ENCODE results near the gene TXNRD1. TPM values are rescaled to one million over a fixed set of nuclear protein-coding genes. Genes with fewer than 3 reads are reported as not detected.

The TXNRD1 gene
- total and polyA plus RNA-seq, 11 donors, result 26.6 to 384 (median 90.8) TPM

GRCh38 chr12:104339663-104340062 is 124.1 kb downstream of the TXNRD1 start:
- Histone ChIP-seq H3K27ac (no peak overlapping the region), H3K4me3 (no peak overlapping the region), H3K36me3 (peaks cover 0 to 99% (median 92%) of the 10 kb centered on the region in 9 donors), H3K9me3 (no peaks in the 10 kb centered on the region), H3K27me3 (no peaks in the 10 kb centered on the region), H3K4me1 (peaks cover 0 to 24% (median 5%) of the 10 kb centered on the region in 12 donors)
- ATAC-seq (no peak), DNase-seq (no peak)
- intact Hi-C loops (cut with DNase I), result loop anchor here in 1 of 10 donors (5.0 kb wide), 1 partner anchor 32 kb away; no protein-coding TSS in a partner anchor
- TF ChIP-seq POLR2A (IDR thresholded peaks at IDR 0.05), result no peak
- TF ChIP-seq CTCF (IDR thresholded peaks at IDR 0.05), result no peak
- WGBS, 4 donors, result 84 to 92% (median 91%) methylated on average over 3 of the region's 3 CpGs

GRCh38 chr12:104340177-104340576 is 124.6 kb downstream of the TXNRD1 start:
- Histone ChIP-seq H3K9me3 (no peaks in the 10 kb centered on the region), H3K4me1 (peaks cover 0 to 29% (median 6%) of the 10 kb centered on the region in 12 donors), H3K27me3 (no peaks in the 10 kb centered on the region), H3K4me3 (no peak overlapping the region), H3K27ac (no peak overlapping the region), H3K36me3 (peaks cover 0 to 99% (median 87%) of the 10 kb centered on the region in 9 donors)
- intact Hi-C loops (cut with DNase I), result loop anchor here in 1 of 10 donors (5.0 kb wide), 1 partner anchor 33 kb away; no protein-coding TSS in a partner anchor
- ATAC-seq, result no peak
- 72 to 88% (median 76%) methylated on average over 1 of the region's 1 CpG for WGBS, 4 donors
- no peak for DNase-seq
- no peak for TF ChIP-seq POLR2A (IDR thresholded peaks at IDR 0.05)
- TF ChIP-seq CTCF (IDR thresholded peaks at IDR 0.05), result no peak

- ATAC-seq (no peak), DNase-seq (no peak)
Observed at GRCh38 chr12:104340925-104341611, 125.5 kb downstream of the TXNRD1 start.

More at GRCh38 chr12:104340925-104341611, 125.5 kb downstream of the TXNRD1 start:
- Histone ChIP-seq H3K4me3 (no peak overlapping the region), H3K27ac (peak overlapping the region in 1 of 12 donors; percentile 3), H3K27me3 (no peaks in the 10 kb centered on the region), H3K9me3 (no peaks in the 10 kb centered on the region), H3K4me1 (peaks cover 0 to 35% (median 8%) of the 10 kb centered on the region in 12 donors), H3K36me3 (peaks cover 0 to 97% (median 84%) of the 10 kb centered on the region in 9 donors)
- 67 to 79% (median 76%) methylated on average over 6 of the region's 6 CpGs for WGBS, 4 donors
- TF ChIP-seq CTCF (IDR thresholded peaks at IDR 0.05) (no peak), POLR2A (IDR thresholded peaks at IDR 0.05) (no peak)
- intact Hi-C loops (cut with DNase I), result loop anchor here in 1 of 10 donors (5.0 kb wide), 1 partner anchor 34 kb away; no protein-coding TSS in a partner anchor
